Fibroblast of mammary gland (primary cell): Measurements from ENCODE around the gene IFNL2.

Experiments
- DNase-seq: peaks from one replicate; pipeline ENCODE4 v3.0.0-alpha.2; 2010; ENCODE audit warnings: low read depth
- H3K4me3 ChIP-seq: 2 replicates; pipeline ENCODE4 v1.5.1; 2011; ENCODE audit warnings: low read depth, mild to moderate bottlenecking, low read length, moderate library complexity; ENCODE audit not compliant: control insufficient read depth
- TF ChIP-seq, protein P1 (sequence below): conservative IDR thresholded peaks from 2 replicates; pipeline ENCODE4 v1.5.1; 2011; ENCODE audit warnings: low read depth, low read length, inconsistent platforms; ENCODE audit not compliant: control insufficient read depth, insufficient read depth

The IFNL2 gene

DNA sequence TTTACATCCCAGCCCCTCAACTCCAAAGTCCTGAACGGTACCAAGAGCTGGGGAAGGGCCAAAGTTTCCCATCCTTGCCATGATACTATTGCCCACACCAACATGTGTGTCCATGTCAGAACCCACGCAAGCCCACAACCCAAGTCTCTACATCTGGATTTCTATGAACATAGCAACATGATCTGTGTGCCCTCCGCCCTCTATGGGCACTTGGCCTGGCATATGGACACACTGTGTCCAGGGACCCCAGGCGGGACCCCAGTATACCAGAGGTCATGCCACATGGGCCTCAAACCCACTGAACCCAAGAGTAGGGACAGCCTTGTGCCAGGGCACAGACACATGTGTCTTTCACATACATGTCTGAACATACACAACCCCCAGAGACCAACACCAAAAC is 50.5 kb downstream of the IFNL2 start:
- TF ChIP-seq, protein P1, sequence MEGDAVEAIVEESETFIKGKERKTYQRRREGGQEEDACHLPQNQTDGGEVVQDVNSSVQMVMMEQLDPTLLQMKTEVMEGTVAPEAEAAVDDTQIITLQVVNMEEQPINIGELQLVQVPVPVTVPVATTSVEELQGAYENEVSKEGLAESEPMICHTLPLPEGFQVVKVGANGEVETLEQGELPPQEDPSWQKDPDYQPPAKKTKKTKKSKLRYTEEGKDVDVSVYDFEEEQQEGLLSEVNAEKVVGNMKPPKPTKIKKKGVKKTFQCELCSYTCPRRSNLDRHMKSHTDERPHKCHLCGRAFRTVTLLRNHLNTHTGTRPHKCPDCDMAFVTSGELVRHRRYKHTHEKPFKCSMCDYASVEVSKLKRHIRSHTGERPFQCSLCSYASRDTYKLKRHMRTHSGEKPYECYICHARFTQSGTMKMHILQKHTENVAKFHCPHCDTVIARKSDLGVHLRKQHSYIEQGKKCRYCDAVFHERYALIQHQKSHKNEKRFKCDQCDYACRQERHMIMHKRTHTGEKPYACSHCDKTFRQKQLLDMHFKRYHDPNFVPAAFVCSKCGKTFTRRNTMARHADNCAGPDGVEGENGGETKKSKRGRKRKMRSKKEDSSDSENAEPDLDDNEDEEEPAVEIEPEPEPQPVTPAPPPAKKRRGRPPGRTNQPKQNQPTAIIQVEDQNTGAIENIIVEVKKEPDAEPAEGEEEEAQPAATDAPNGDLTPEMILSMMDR = no peak
- no peak for DNase-seq
- no peak overlapping the region for H3K4me3 ChIP-seq

DNA sequence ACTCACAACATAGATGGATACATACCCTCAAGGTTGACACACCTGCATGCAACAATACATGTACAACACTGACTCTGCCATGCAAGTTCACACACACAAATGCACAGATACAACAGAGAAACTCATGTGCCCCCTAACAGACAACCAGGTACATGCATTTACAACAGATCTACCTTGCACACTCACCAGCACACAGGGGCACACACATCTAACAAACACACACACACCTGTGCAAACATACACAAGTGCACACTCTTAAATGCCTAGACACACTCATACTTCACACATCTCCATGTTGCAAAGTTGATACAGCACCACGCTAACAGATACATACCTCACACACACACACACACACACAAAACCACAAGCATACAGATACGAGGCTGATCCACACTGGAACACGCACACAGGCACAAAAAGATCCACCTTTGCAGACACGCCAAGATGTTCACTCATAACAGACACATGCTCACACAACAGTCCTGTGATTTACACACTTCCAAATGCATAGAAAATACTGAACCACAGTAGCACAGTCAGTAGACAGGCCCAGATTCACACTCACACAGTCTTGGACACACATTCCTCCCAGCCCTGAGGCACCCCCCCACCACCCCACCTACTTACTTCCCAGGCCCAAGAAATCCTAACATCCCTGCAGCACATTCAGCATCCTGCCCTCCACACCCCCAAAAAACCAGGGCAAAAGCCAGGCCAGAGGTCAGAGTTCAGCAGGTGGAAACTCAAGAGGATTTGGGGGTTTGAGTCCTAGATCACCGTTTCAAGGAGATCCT is 51.1 kb downstream of the IFNL2 start:
- TF ChIP-seq, protein P1 = no peak
- no peak for DNase-seq
- no peak overlapping the region for H3K4me3 ChIP-seq
